CD4-positive, CD25-positive, alpha-beta regulatory T cell (primary cell): ENCODE data around the gene TNFRSF21. TPM values are rescaled to one million over a fixed set of nuclear protein-coding genes. Genes with fewer than 3 reads are reported as not detected.

Experiments used
- ATAC-seq, 2 donors: fragments of 150-1000 bp; cut with Tn5 transposase; one replicate each; pipeline ENCODE4 v1.10.0; 2021; ENCODE audit warnings: low read depth in 2 of 2, moderate number of reproducible peaks in 2 of 2, moderate library complexity in 1 of 2
- DNase-seq, 3 donors: peaks; one replicate each; pipeline versions ENCODE4 v3.0.0 to v3.0.0-alpha.2; 2012 to 2022; ENCODE audit warnings: mixed read lengths in 1 of 3
- H3K27ac ChIP-seq: one replicate; pipeline ENCODE4 v1.7.0; 2013; ENCODE audit warnings: mild to moderate bottlenecking, low read length; ENCODE audit not compliant: insufficient read depth, poor library complexity, severe bottlenecking
- H3K27me3 ChIP-seq: one replicate; pipeline ENCODE4 v1.7.0; 2013; ENCODE audit warnings: low read length; ENCODE audit not compliant: control insufficient read depth, insufficient read depth
- H3K36me3 ChIP-seq: one replicate; pipeline ENCODE4 v1.7.0; 2013; ENCODE audit warnings: mild to moderate bottlenecking, low read length, moderate library complexity; ENCODE audit not compliant: control insufficient read depth, insufficient read depth
- H3K4me1 ChIP-seq: 2 replicates; pipeline ENCODE4 v1.7.0; 2013; ENCODE audit warnings: mild to moderate bottlenecking, low read length; ENCODE audit not compliant: insufficient read depth, control insufficient read depth, poor library complexity, severe bottlenecking
- H3K4me3 ChIP-seq: one replicate; pipeline ENCODE4 v1.7.0; 2013; ENCODE audit warnings: low read depth, mild to moderate bottlenecking, low read length, moderate library complexity
- H3K9me3 ChIP-seq, 2 experiments: 1 replicate in 1 of 2; 2 replicates in 1 of 2; pipeline ENCODE4 v1.7.0; 2013; ENCODE audit warnings: low read length in 2 of 2, mild to moderate bottlenecking in 1 of 2, moderate library complexity in 1 of 2; ENCODE audit not compliant: control insufficient read depth in 2 of 2
- H3K27ac Mint-ChIP-seq, 3 donors: one replicate each; pipeline ENCODE4 v1.8.0; 2020 to 2022; ENCODE audit warnings: mild to moderate bottlenecking in 3 of 3, mixed read lengths in 3 of 3, moderate library complexity in 2 of 3
- H3K27me3 Mint-ChIP-seq: one replicate; pipeline ENCODE4 v1.8.0; 2022; ENCODE audit warnings: mild to moderate bottlenecking, mixed read lengths
- H3K36me3 Mint-ChIP-seq: one replicate; pipeline ENCODE4 v1.8.0; 2020; ENCODE audit warnings: mixed read lengths
- H3K4me1 Mint-ChIP-seq, 4 donors: one replicate each; pipeline ENCODE4 v1.8.0; 2020 to 2022; ENCODE audit warnings: mixed read lengths in 4 of 4, mild to moderate bottlenecking in 1 of 4
- H3K4me3 Mint-ChIP-seq, 4 donors: one replicate each; pipeline ENCODE4 v1.8.0; 2020 to 2022; ENCODE audit warnings: mild to moderate bottlenecking in 4 of 4, mixed read lengths in 4 of 4, moderate library complexity in 3 of 4
- H3K9me3 Mint-ChIP-seq, 7 donors: one replicate each; pipeline ENCODE4 v1.8.0; 2020 to 2022; ENCODE audit warnings: mixed read lengths in 7 of 7, mild to moderate bottlenecking in 3 of 7, moderate library complexity in 2 of 7
- polyA plus RNA-seq, 4 donors: library from polyadenylated mRNA; unstranded; fragments of 300-500 nt; fragmentation: Illumina TruSeq; gene quantifications; one replicate each; pipeline ENCODE4 v1.2.3, GENCODE V29; 2021
- total RNA-seq: library from RNA; stranded (reverse); gene quantifications from one replicate; pipeline ENCODE4 v1.2.3, GENCODE V29; 2022

The TNFRSF21 gene
- total and polyA plus RNA-seq, 5 donors from 2014 or later = 0.15 TPM; not detected in 4

DNA sequence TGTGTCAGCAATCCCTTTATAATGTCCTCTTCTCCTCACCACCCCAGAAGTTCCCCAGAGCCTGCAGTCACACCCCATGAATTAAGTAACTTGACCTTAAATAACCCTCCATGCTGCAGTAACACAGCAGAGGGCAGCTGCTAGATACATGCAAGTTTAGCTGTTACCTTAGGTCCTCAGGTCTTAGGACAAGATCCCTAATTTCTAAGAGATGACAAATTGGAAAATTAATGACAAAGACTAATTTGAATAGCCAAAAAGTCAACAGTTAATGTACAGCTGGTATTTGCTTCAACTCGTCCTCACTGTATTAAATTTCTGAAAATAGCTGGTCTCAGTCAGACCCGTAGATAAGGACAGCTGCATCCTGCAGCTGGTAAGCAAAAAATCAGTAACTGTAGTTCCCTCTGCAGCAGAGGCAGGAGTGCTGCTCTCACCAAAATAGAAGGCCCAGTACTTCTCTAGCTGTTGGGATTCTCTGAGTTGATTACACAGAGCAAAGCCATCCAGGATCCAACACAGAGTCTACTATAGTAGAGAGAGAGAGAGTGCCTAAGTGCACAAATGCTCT is 62.4 kb downstream of the TNFRSF21 start:
- ATAC-seq (no peak), DNase-seq (no peak)
- no peaks in the 10 kb centered on the region for H3K9me3 Mint-ChIP-seq
- no peak overlapping the region for H3K27ac Mint-ChIP-seq
- H3K36me3 Mint-ChIP-seq = no peaks in the 10 kb centered on the region
- no peaks in the 10 kb centered on the region for H3K27me3 Mint-ChIP-seq
- H3K36me3 ChIP-seq = no peaks in the 10 kb centered on the region
- no peaks in the 10 kb centered on the region for H3K27me3 ChIP-seq
- no peak overlapping the region for H3K4me3 Mint-ChIP-seq
- no peak overlapping the region for H3K4me3 ChIP-seq
- H3K27ac ChIP-seq = no peak overlapping the region
- H3K4me1 ChIP-seq = no peaks in the 10 kb centered on the region
- no peaks in the 10 kb centered on the region for H3K4me1 Mint-ChIP-seq
- H3K9me3 ChIP-seq = no peaks in the 10 kb centered on the region

GRCh38 chr6:47246551-47246950 is 63.2 kb downstream of the TNFRSF21 start:
- H3K4me1 Mint-ChIP-seq = no peaks in the 10 kb centered on the region
- H3K27ac ChIP-seq = no peak overlapping the region
- DNase-seq = no peak

GRCh38 chr6:47245745-47246371 is 63.8 kb downstream of the TNFRSF21 start:
- no peaks in the 10 kb centered on the region for H3K36me3 Mint-ChIP-seq
- no peaks in the 10 kb centered on the region for H3K4me1 Mint-ChIP-seq
- DNase-seq = no peak
- H3K4me3 Mint-ChIP-seq = no peak overlapping the region
- H3K27ac Mint-ChIP-seq = no peak overlapping the region
- no peak for ATAC-seq
- H3K27me3 Mint-ChIP-seq = no peaks in the 10 kb centered on the region
- Histone ChIP-seq H3K27me3 (no peaks in the 10 kb centered on the region), H3K36me3 (no peaks in the 10 kb centered on the region), H3K9me3 (no peaks in the 10 kb centered on the region), H3K27ac (no peak overlapping the region), H3K4me3 (no peak overlapping the region), H3K4me1 (no peaks in the 10 kb centered on the region)
- no peaks in the 10 kb centered on the region for H3K9me3 Mint-ChIP-seq

More at GRCh38 chr6:47246551-47246950, 63.2 kb downstream of the TNFRSF21 start:
- Histone ChIP-seq H3K36me3 (no peaks in the 10 kb centered on the region), H3K4me1 (no peaks in the 10 kb centered on the region), H3K27me3 (no peaks in the 10 kb centered on the region), H3K4me3 (no peak overlapping the region), H3K9me3 (no peaks in the 10 kb centered on the region)
- ATAC-seq = no peak
- no peaks in the 10 kb centered on the region for H3K36me3 Mint-ChIP-seq
- no peak overlapping the region for H3K27ac Mint-ChIP-seq
- H3K9me3 Mint-ChIP-seq = no peaks in the 10 kb centered on the region
- no peak overlapping the region for H3K4me3 Mint-ChIP-seq
- H3K27me3 Mint-ChIP-seq = no peaks in the 10 kb centered on the region

DNA sequence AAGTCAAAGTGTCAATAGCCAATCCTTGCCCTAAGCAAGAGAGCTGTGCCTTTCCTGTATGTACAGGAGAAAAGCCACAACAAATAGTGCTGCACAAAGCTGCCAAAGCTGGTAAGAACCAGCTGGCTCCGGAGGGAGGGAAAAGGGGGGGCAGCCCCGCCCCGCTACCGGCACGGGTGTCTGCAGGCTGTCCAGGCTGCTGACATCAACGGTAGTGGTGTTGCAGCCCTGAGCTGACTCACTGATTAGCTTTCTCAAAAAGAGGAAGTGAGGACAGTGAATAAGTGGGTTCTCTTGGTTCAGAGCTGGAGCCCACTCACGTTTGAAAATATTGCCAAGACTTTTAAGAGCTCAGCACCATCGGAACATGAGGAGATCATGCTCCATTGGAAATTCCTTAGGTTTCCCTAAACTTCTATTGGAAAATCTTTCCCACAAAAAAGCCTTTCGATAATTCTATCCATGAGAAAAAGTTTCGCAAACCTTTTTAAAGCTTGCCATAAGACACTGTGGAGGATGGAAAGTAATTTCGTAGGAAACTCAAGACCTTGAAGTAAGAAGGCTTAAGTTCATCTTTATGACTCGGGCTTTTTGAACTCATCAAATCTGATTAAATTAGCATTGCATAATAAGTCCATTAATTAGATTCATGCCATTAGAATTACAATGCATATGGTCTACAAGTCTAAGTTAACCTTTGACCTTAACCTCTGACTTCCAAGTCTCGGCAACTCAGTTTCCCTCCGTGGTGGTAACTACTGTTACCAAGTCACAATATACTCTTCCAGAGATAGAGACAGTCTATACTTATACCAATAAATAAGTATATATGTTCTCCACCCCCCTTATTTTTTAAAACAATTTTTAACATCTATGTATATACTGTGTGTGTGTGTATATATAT is 67.0 kb downstream of the TNFRSF21 start:
- Mint-ChIP-seq H3K36me3 (no peaks in the 10 kb centered on the region), H3K27me3 (no peaks in the 10 kb centered on the region), H3K4me1 (no peaks in the 10 kb centered on the region), H3K27ac (no peak overlapping the region), H3K4me3 (no peak overlapping the region), H3K9me3 (no peaks in the 10 kb centered on the region)
- DNase-seq = peak in 2 of 3 donors; percentile 13 to 44
- H3K9me3 ChIP-seq = no peaks in the 10 kb centered on the region
- no peaks in the 10 kb centered on the region for H3K4me1 ChIP-seq
- no peaks in the 10 kb centered on the region for H3K27me3 ChIP-seq
- H3K36me3 ChIP-seq = no peaks in the 10 kb centered on the region
- no peak overlapping the region for H3K27ac ChIP-seq
- no peak overlapping the region for H3K4me3 ChIP-seq
- peak; percentile 74 to 77 for ATAC-seq

DNA sequence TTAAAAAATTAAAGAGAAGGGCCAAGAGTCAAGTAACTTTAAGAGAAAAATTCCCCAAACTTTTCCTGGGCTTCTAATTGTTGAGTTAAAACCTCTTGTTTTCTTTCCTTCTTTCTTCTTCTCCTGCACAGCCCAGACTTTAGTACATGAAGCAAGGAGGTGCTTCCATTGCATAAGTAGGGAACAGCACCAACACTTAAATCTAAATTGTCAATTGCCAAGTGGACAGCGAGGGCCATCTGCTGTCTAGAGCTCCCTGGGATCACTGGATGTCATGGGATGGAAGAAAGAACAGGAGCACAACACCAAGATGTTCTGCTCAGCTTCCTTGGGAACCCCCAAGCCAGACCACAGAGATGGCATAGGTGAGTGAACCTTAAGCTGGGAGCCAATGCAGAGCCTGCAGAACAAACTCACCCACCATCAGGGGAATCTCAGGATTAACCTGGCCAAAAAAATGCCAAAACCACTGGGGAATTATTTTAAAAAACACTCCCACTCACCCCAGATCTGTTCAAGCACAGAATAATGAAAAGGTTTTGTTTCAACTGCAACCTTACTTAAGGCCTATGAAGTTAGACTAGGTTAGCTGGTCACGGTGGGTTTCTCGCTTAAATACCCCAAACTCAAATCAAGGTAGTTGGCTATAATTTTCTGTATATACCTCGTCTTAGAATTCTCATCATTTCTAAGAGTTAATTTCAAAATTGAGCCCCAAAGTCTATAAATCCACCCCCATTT is 67.8 kb downstream of the TNFRSF21 start:
- DNase-seq = no peak
- H3K4me3 Mint-ChIP-seq = no peak overlapping the region
- no peaks in the 10 kb centered on the region for H3K9me3 Mint-ChIP-seq
- no peak for ATAC-seq
- H3K36me3 ChIP-seq = no peaks in the 10 kb centered on the region
- H3K4me1 ChIP-seq = no peaks in the 10 kb centered on the region
- H3K27me3 ChIP-seq = no peaks in the 10 kb centered on the region
- no peaks in the 10 kb centered on the region for H3K9me3 ChIP-seq
- H3K27ac Mint-ChIP-seq = no peak overlapping the region
- no peaks in the 10 kb centered on the region for H3K36me3 Mint-ChIP-seq
- no peak overlapping the region for H3K4me3 ChIP-seq
- H3K27ac ChIP-seq = no peak overlapping the region
- H3K4me1 Mint-ChIP-seq = no peaks in the 10 kb centered on the region
- H3K27me3 Mint-ChIP-seq = no peaks in the 10 kb centered on the region

DNA sequence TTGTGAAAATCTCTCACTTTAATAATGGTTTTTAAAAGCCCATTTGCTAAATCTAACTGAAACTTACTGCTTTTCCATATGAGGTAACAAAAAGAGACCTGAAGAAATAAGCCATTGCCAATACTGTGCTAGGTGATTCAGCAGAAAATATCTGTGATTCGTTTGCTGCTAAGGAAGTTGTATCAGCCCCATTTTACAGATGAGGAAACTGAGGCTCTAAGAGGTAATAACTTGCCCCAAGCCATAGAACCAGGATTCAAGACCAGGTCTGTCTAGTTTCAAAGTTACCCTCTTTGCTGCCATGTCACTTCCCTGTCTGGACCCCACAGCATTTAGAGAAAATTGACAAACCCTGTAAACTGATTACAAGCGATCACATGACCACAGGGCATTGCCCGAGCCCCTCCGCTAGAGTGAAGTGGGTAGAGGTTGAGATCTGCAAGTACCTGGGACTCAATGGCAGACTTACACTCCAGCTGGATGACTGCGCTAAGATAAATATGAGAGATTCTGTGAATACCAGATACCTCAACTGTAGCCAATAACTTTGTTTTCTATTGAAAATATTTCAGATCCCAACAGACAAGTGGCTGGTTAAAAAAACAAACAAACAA is 69.3 kb downstream of the TNFRSF21 start:
- DNase-seq = no peak
- H3K4me3 ChIP-seq = no peak overlapping the region
- no peak overlapping the region for H3K27ac ChIP-seq
- no peak overlapping the region for H3K4me3 Mint-ChIP-seq
- H3K9me3 Mint-ChIP-seq = peaks cover 0 to 2% (median 0%) of the 10 kb centered on the region in 7 donors
- H3K4me1 Mint-ChIP-seq = no peaks in the 10 kb centered on the region
- no peaks in the 10 kb centered on the region for H3K27me3 Mint-ChIP-seq
- H3K4me1 ChIP-seq = no peaks in the 10 kb centered on the region
- H3K27me3 ChIP-seq = no peaks in the 10 kb centered on the region
- no peaks in the 10 kb centered on the region for H3K36me3 Mint-ChIP-seq
- no peak for ATAC-seq
- no peaks in the 10 kb centered on the region for H3K36me3 ChIP-seq
- no peak overlapping the region for H3K27ac Mint-ChIP-seq
- H3K9me3 ChIP-seq = no peaks in the 10 kb centered on the region

DNA sequence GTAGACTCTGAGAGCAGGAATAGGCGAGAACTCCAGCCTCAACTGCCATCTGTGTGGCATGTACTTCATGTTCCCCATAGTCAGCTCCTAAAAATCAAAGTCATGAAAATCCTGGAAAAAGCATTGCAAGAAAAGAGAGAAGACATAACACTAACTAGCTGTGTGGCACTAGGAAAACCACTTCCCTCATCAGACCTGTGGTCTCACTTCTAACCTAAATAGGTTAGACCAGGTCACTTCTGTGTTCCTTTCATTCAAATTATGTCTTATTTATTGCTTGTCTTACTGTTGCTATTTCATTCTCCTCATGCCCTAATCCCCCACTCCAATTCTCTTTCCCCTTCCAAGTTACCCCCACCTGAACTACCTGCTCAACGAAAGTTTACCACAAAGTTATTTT is 70.2 kb downstream of the TNFRSF21 start:
- Histone ChIP-seq H3K4me1 (no peaks in the 10 kb centered on the region), H3K4me3 (no peak overlapping the region), H3K36me3 (no peaks in the 10 kb centered on the region), H3K9me3 (no peaks in the 10 kb centered on the region), H3K27me3 (no peaks in the 10 kb centered on the region), H3K27ac (no peak overlapping the region)
- Mint-ChIP-seq H3K27ac (no peak overlapping the region), H3K27me3 (no peaks in the 10 kb centered on the region), H3K36me3 (no peaks in the 10 kb centered on the region), H3K4me3 (no peak overlapping the region), H3K9me3 (peaks cover 0 to 2% (median 0%) of the 10 kb centered on the region in 7 donors), H3K4me1 (no peaks in the 10 kb centered on the region)
- ATAC-seq (no peak), DNase-seq (no peak)
